ENCODE measurements around the gene CAPN5.
"Not testable (repeated sequence)": the region's sequence is repeated elsewhere in the genome, so short reads cannot be mapped to it uniquely, and the experiment has no call there.

CAPN5 gene

DNA sequence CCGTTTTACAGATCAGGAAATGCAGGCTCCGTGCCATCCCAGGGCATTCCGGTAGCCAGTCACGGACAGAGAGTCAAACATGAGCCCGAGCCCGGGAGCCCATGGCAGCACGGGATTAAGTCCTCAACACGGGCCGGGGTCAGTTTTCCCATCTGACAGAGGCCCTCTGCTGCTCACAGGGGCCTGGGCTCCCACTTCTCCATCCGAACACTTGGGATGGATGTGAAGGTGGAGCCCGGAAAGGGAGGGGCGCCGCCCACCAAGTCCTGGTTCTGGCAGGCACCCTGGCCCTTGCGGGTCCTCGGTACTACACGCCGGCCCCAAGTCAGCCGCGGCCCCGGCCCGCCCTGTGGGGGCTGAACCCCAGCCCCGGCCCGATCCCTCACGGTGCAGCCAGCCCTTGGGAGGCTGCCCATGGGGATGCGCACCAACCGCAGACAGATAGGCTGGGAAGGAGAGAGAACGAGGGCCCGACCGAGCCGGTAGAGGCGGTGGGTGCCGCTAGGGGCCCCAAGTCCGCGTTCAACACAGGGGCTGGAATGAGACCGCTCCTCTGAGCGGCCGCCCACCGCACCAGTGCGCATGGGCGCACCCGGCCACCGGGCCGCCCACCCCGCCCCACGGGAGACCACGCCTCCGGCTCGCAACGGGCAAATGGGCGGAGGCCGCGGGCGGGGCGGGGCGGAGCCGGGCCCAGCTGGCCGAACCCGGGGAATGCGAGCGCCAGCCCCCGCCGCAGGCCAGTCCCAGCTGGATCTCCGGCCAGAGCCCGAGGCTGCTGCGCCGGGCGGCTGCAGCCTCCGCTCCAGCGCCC is at the start of gene CAPN5:
TSS of gene CAPN5 (plus strand) at position 743 of the 814 bp plus-strand sequence. CDS start 17,916 bp downstream, outside the sequence.
- no peaks in the 10 kb centered on the region for H3K9me3 Mint-ChIP-seq
- peak; percentile 87 for ATAC-seq (replicated peaks; ENCODE audit: extremely low read depth, poor library complexity, severe bottlenecking)
- peak; percentile 71 to 79 for DNase-seq (ENCODE audit: low spot score in 2 of 2)
- no peaks in the 10 kb centered on the region for H3K27me3 Mint-ChIP-seq
- H3K36me3 Mint-ChIP-seq (ENCODE audit: insufficient read depth): peaks cover 7% of the 10 kb centered on the region
- peaks cover 11% of the 10 kb centered on the region for H3K4me1 Mint-ChIP-seq
- H3K27ac Mint-ChIP-seq (ENCODE audit: low read depth): peak within 1 kb of the TSS; percentile 72
- peak within 1 kb of the TSS; percentile 84 for H3K4me3 Mint-ChIP-seq

DNA sequence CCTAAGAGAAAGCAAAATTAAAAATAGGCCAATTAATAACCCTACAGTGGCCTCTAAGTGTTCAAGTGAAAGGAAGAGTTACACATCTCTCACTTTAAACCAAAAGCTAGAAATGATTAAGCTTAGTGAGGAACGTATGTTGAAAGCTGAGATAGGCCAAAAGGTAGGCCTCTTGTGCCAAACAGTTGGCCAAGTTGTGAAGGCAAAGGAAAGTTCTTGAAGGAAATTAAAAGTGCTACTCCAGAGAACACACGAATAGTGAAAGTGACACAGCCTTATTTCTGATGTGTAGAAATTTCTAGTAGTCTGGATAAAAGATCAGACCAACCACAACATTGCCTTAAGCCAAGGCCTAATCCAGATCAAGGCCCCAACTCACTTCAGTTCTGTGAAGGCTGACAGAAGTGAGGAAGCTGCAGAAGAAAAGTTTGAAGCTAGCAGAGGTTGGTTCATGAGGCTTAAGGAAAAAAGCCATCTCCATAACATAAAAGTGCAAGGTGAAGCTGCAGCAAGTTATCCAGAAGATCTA is 48.3 kb upstream of the CAPN5 start:
- H3K9me3 Mint-ChIP-seq; DNase-seq (ENCODE audit: low spot score in 2 of 2); H3K27me3 Mint-ChIP-seq; ATAC-seq (replicated peaks; ENCODE audit: extremely low read depth, poor library complexity, severe bottlenecking); H3K36me3 Mint-ChIP-seq (ENCODE audit: insufficient read depth); H3K27ac Mint-ChIP-seq (ENCODE audit: low read depth); H3K4me3 Mint-ChIP-seq; H3K4me1 Mint-ChIP-seq: not testable (repeated sequence)

DNA sequence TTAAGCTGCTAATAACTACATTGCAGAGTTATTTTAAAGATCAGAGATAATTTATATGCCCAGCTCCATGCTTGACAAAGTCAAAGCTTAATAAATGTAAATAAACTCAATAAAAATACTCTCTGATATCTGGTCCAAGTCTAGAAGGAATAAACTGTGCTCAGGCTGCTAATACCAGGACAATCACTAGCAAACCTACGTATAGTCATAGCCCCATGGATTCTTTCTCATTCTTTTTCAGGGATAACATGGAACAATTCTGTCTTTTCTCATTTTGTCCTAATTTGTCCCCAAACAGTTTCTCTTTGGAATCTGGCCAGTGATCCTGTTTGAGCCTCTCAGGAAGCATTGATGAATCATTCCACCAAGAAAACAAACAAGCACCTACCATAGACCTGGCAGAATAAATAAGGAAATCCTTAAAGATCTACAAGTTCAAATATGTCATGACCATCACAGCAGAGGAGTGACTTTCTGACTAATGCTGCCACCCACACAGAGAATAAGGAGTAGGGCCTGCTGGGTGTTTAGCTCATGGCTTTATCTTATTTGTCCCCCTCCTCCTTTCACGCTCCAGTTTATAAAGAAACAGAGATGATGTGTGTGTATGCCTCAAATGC is 46.7 kb upstream of the CAPN5 start:
- no peaks in the 10 kb centered on the region for H3K4me1 Mint-ChIP-seq
- H3K4me3 Mint-ChIP-seq: no peak overlapping the region
- H3K27me3 Mint-ChIP-seq: no peaks in the 10 kb centered on the region
- H3K9me3 Mint-ChIP-seq: no peaks in the 10 kb centered on the region
- no peak for ATAC-seq (replicated peaks; ENCODE audit: extremely low read depth, poor library complexity, severe bottlenecking)
- H3K36me3 Mint-ChIP-seq (ENCODE audit: insufficient read depth): no peaks in the 10 kb centered on the region
- DNase-seq (ENCODE audit: low spot score in 2 of 2): no peak
- H3K27ac Mint-ChIP-seq (ENCODE audit: low read depth): no peak overlapping the region

DNA sequence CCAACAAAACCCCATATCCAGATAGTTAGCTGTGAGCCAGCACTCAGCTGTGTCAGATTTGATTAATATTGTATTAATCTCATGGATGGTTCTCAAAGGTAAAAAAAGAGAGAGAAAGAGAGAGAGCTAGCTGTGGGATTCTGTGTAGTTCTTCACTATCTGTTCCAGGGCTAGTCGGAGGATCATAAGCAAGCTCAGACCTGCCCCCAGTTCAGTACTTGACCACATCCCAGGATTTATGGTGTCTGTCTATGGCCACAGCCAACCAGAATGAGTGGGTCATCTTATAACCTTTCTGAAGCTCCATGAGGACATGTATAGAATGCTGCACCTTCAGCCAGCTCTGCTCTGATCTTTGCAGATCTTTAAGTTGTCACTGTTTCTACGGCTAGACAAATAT is 46.0 kb upstream of the CAPN5 start:
- Mint-ChIP-seq H3K4me3 (no peak overlapping the region), H3K27ac (ENCODE audit: low read depth) (no peak overlapping the region), H3K9me3 (no peaks in the 10 kb centered on the region), H3K4me1 (no peaks in the 10 kb centered on the region), H3K27me3 (no peaks in the 10 kb centered on the region), H3K36me3 (ENCODE audit: insufficient read depth) (no peaks in the 10 kb centered on the region)
- DNase-seq (ENCODE audit: low spot score in 2 of 2): no peak
- ATAC-seq (replicated peaks; ENCODE audit: extremely low read depth, poor library complexity, severe bottlenecking): no peak

DNA sequence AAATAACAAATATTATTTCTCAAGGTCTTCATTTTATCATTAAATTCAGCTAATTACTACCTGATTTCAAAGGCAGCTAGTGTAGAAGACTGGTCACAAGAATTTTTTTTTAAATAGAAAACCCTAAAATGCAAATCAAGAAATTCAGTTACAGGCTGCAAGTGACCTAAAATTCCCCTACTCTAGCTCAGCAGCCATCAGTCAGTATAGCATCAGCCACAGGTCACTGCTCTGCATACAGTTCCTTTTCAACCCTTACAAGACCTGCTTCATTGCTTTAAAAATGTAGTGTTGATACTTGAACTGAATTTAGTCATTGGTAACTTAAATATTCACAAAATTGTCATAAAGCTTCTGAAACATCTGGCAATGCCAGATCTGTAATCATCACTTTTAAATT is 42.0 kb upstream of the CAPN5 start:
- DNase-seq (ENCODE audit: low spot score in 2 of 2) (no peak), ATAC-seq (replicated peaks; ENCODE audit: extremely low read depth, poor library complexity, severe bottlenecking) (no peak)
- H3K4me3 Mint-ChIP-seq: no peak overlapping the region
- no peaks in the 10 kb centered on the region for H3K9me3 Mint-ChIP-seq
- H3K4me1 Mint-ChIP-seq: no peaks in the 10 kb centered on the region
- peaks cover 2% of the 10 kb centered on the region for H3K36me3 Mint-ChIP-seq (ENCODE audit: insufficient read depth)
- no peak overlapping the region for H3K27ac Mint-ChIP-seq (ENCODE audit: low read depth)
- H3K27me3 Mint-ChIP-seq: peaks cover 19% of the 10 kb centered on the region

DNA sequence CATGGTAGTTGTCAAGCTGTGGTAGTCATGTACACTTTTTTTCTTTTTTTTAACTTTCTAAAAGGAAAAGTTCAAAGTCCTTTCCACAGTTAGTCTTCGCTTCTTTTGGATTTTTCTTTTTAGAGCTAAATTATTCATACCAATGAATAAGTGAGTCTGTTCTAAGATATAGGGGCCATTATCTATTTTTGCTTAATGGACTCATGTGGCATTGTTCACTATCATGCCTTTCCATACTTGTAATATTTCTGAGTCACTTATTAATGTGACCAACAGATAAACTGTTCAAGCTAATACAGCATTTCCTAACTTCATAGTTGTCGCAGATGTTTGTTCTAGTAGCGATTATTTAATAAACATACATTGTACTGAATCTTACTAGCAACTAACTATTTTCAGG is 40.5 kb upstream of the CAPN5 start:
- peaks cover 34% of the 10 kb centered on the region for H3K27me3 Mint-ChIP-seq
- no peaks in the 10 kb centered on the region for H3K4me1 Mint-ChIP-seq
- H3K27ac Mint-ChIP-seq (ENCODE audit: low read depth): no peak overlapping the region
- H3K4me3 Mint-ChIP-seq: no peak overlapping the region
- ATAC-seq (replicated peaks; ENCODE audit: extremely low read depth, poor library complexity, severe bottlenecking) (no peak), DNase-seq (ENCODE audit: low spot score in 2 of 2) (no peak)
- peaks cover 2% of the 10 kb centered on the region for H3K36me3 Mint-ChIP-seq (ENCODE audit: insufficient read depth)
- no peaks in the 10 kb centered on the region for H3K9me3 Mint-ChIP-seq

DNA sequence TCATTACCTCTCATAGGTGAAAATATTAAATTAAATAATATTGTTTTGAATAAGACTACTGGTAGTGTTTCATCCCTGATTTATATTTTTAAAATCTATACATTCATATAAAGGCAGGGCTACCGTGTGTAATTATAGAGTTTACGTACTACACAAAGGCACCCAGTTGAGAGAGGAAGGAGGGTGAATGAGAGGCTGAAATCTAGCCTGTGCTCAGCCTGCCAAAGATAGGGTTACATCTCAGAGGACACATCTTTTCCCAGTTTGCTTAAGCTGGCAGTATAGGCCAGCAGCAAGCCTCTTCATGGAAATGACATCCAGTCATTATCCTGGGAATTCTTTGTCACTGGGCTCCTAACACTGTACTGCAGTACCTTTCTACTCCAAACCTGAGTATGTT is 40.0 kb upstream of the CAPN5 start:
- ATAC-seq (replicated peaks; ENCODE audit: extremely low read depth, poor library complexity, severe bottlenecking): no peak
- peaks cover 39% of the 10 kb centered on the region for H3K27me3 Mint-ChIP-seq
- H3K4me1 Mint-ChIP-seq: no peaks in the 10 kb centered on the region
- no peak overlapping the region for H3K4me3 Mint-ChIP-seq
- DNase-seq (ENCODE audit: low spot score in 2 of 2): no peak
- H3K27ac Mint-ChIP-seq (ENCODE audit: low read depth): no peak overlapping the region
- peaks cover 2% of the 10 kb centered on the region for H3K36me3 Mint-ChIP-seq (ENCODE audit: insufficient read depth)
- no peaks in the 10 kb centered on the region for H3K9me3 Mint-ChIP-seq

DNA sequence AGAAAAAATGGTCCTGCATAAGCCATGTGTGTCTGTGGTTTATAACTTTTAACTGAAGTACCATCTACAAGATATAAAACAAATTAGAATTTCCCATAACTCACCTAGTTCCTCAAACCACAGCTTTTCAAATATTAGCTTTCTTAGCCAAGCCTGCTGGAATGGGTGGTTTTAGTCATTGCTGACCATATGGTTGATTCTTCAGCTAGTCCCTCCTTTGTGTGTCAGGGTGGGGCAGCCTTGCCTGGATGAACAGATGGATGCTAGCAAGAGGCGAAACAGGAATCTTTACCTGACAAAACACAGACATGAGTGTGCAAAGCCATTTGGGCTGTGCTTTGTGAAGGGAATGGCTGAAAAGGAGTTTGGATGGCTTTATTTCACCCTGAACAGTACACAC is 39.5 kb upstream of the CAPN5 start:
- no peaks in the 10 kb centered on the region for H3K4me1 Mint-ChIP-seq
- H3K9me3 Mint-ChIP-seq: no peaks in the 10 kb centered on the region
- H3K27me3 Mint-ChIP-seq: peaks cover 40% of the 10 kb centered on the region
- no peak overlapping the region for H3K4me3 Mint-ChIP-seq
- peaks cover 2% of the 10 kb centered on the region for H3K36me3 Mint-ChIP-seq (ENCODE audit: insufficient read depth)
- ATAC-seq (replicated peaks; ENCODE audit: extremely low read depth, poor library complexity, severe bottlenecking) (no peak), DNase-seq (ENCODE audit: low spot score in 2 of 2) (no peak)
- no peak overlapping the region for H3K27ac Mint-ChIP-seq (ENCODE audit: low read depth)

DNA sequence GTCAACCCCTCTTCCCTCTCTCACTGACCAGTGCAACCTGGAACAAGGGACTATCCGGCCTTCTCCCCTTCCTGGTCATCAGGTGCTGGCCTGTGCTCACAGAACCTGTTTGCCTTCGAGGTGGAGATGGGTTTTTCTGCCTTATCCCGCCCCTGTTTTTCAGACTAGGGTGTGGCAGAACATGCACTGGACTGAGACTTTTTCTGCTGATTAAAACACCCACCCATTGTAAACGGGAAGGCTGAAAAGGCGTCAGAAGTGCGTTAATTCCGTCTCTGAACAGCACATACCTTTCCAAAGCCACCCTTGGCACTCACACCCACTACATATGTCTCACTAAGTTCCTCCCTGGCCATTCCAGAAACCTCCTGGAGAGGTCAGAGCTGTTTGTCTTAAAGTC is 36.9 kb upstream of the CAPN5 start:
- Mint-ChIP-seq H3K36me3 (ENCODE audit: insufficient read depth) (peaks cover 2% of the 10 kb centered on the region), H3K27ac (ENCODE audit: low read depth) (no peak overlapping the region), H3K4me3 (no peak overlapping the region), H3K4me1 (no peaks in the 10 kb centered on the region), H3K27me3 (peaks cover 40% of the 10 kb centered on the region), H3K9me3 (no peaks in the 10 kb centered on the region)
- no peak for DNase-seq (ENCODE audit: low spot score in 2 of 2)
- ATAC-seq (replicated peaks; ENCODE audit: extremely low read depth, poor library complexity, severe bottlenecking): no peak

DNA sequence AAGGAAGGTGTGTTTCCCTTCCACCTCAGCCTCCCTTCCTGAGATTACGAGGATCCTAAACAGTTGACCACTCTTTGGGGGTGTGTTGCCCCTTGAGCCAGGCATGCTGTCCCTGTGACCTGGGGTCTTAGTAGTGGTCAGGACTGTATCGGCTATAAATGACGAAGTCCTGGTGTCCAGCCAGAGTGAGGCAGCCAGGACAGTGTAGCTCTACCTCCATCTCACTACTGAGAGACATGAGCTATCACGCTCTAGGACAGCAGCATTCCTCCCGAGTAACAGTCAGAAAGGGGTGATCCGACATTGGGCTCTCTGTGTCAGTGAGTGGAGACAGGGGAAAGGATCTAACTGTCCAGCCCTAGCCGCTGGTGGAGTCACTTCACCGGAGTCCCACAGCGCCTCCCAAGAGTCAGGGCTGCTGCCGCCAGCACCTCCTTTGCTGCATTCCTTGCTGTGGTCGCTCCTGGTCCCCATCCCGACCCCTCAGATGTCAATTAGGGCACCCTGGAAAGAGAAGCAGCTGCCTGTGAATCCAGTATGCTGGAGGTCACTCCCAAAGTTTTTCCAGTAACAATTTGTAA is 35.8 kb upstream of the CAPN5 start:
- Mint-ChIP-seq H3K36me3 (ENCODE audit: insufficient read depth) (peaks cover 2% of the 10 kb centered on the region), H3K27ac (ENCODE audit: low read depth) (no peak overlapping the region), H3K4me3 (no peak overlapping the region)

DNA sequence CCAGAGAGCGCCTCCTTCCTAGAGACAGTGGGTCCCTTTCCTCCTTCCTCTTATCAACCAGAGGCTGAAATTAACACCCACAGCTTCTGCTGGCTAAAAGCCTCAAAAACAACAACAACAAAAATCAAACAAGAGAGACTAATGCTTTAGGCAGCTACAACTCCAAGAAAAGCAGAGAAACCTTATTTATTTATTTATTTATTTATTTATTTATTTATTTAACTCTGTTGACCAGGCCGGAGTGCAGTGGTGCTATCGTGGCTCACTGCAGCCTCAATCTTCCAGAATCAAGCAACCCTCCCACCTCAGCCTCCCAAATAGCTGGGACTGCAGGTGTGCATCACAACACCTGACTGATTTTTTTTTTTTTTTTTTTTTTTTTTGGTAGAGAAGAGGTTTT is 35.2 kb upstream of the CAPN5 start:
- no peak overlapping the region for H3K27ac Mint-ChIP-seq (ENCODE audit: low read depth)
- no peaks in the 10 kb centered on the region for H3K9me3 Mint-ChIP-seq
- H3K27me3 Mint-ChIP-seq: peaks cover 47% of the 10 kb centered on the region
- no peak overlapping the region for H3K4me3 Mint-ChIP-seq
- DNase-seq (ENCODE audit: low spot score in 2 of 2) (no peak), ATAC-seq (replicated peaks; ENCODE audit: extremely low read depth, poor library complexity, severe bottlenecking) (no peak)
- H3K36me3 Mint-ChIP-seq (ENCODE audit: insufficient read depth): peaks cover 2% of the 10 kb centered on the region
- H3K4me1 Mint-ChIP-seq: no peaks in the 10 kb centered on the region

More for the DNA sequence above, 35.8 kb upstream of the CAPN5 start:
- ATAC-seq (replicated peaks; ENCODE audit: extremely low read depth, poor library complexity, severe bottlenecking) (no peak), DNase-seq (ENCODE audit: low spot score in 2 of 2) (no peak)
- Mint-ChIP-seq H3K4me1 (no peaks in the 10 kb centered on the region), H3K27me3 (peaks cover 40% of the 10 kb centered on the region), H3K9me3 (no peaks in the 10 kb centered on the region)

DNA sequence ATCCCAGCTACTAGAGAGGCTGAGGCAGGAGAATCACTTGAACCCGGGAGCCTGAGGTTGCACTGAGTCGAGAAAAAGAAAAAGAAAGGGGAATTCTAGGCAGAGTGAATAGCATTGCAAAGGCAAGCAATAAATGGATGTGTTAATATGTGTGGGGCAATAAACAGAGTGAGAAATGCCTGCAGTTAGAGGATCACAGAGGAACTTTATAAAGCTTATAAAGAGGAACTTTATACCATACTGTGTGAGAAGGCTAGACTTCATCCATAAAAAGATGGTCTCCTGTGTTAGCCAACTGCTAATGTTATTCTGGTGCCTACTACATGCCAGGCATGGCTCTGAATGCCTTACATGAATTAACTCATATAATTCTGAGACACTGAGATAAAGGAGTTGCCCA is 31.7 kb upstream of the CAPN5 start:
- H3K27ac Mint-ChIP-seq (ENCODE audit: low read depth): no peak overlapping the region
- DNase-seq (ENCODE audit: low spot score in 2 of 2) (no peak), ATAC-seq (replicated peaks; ENCODE audit: extremely low read depth, poor library complexity, severe bottlenecking) (no peak)
- H3K4me1 Mint-ChIP-seq: peaks cover 6% of the 10 kb centered on the region
- peaks cover 55% of the 10 kb centered on the region for H3K27me3 Mint-ChIP-seq
- no peak overlapping the region for H3K4me3 Mint-ChIP-seq
- no peaks in the 10 kb centered on the region for H3K9me3 Mint-ChIP-seq
- H3K36me3 Mint-ChIP-seq (ENCODE audit: insufficient read depth): no peaks in the 10 kb centered on the region

DNA sequence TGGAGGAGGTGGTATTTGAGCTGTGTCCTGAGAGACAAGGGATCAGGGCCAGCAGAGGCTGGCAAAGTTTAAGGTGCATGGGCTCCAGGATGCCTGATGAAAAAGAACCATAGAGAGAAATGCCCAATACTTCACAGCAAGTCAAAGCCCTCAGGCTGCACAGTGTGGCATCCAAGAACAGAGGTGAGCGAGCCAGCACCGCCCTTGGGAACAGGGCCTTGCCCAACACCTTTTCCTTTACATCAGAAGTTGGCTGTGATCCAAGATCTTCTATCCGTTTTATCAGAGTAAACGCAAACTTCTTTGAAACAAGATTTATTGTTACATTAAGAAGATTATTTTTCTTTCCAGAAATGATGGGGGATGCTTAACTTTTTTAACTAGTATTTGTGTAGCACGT is 31.2 kb upstream of the CAPN5 start:
- Mint-ChIP-seq H3K27ac (ENCODE audit: low read depth) (no peak overlapping the region), H3K4me3 (no peak overlapping the region), H3K36me3 (ENCODE audit: insufficient read depth) (no peaks in the 10 kb centered on the region), H3K27me3 (peaks cover 55% of the 10 kb centered on the region), H3K4me1 (peaks cover 6% of the 10 kb centered on the region), H3K9me3 (no peaks in the 10 kb centered on the region)
- ATAC-seq (replicated peaks; ENCODE audit: extremely low read depth, poor library complexity, severe bottlenecking): no peak
- DNase-seq (ENCODE audit: low spot score in 2 of 2): no peak
